Fibroblast of mammary gland (primary cell): ENCODE measurements around the gene SH3D19.
"Not testable (repeated sequence)": the region's sequence is repeated elsewhere in the genome, so short reads cannot be mapped to it uniquely, and the experiment has no call there.

ENCODE experiments used
- DNase-seq: peaks from one replicate; pipeline ENCODE4 v3.0.0-alpha.2; 2010; ENCODE audit warnings: low read depth
- H3K4me3 ChIP-seq: 2 replicates; pipeline ENCODE4 v1.5.1; 2011; ENCODE audit warnings: low read depth, mild to moderate bottlenecking, low read length, moderate library complexity; ENCODE audit not compliant: control insufficient read depth
- TF ChIP-seq, protein P1 (sequence below): conservative IDR thresholded peaks from 2 replicates; pipeline ENCODE4 v1.5.1; 2011; ENCODE audit warnings: low read depth, low read length, inconsistent platforms; ENCODE audit not compliant: control insufficient read depth, insufficient read depth

SH3D19 gene

DNA sequence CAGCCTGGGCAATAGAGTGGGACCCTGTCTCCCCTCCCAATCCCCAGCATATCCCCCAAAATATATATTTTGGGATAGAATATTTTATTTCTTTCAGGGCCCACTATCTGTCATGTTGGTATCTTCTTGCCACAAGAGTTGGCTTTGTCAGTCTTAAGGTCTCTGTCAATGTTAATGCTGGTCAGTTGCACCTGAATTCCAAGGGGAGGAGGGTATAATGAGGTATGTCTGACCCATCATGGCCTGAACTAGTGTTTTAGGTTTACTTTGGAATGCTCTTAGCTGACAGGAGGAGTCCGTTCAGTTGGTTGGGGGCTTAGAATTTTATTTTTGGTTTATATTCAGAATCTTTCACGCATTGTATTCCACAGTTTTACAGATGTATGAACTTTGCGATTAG is 232.2 kb downstream of the SH3D19 start:
- TF ChIP-seq, protein P1, sequence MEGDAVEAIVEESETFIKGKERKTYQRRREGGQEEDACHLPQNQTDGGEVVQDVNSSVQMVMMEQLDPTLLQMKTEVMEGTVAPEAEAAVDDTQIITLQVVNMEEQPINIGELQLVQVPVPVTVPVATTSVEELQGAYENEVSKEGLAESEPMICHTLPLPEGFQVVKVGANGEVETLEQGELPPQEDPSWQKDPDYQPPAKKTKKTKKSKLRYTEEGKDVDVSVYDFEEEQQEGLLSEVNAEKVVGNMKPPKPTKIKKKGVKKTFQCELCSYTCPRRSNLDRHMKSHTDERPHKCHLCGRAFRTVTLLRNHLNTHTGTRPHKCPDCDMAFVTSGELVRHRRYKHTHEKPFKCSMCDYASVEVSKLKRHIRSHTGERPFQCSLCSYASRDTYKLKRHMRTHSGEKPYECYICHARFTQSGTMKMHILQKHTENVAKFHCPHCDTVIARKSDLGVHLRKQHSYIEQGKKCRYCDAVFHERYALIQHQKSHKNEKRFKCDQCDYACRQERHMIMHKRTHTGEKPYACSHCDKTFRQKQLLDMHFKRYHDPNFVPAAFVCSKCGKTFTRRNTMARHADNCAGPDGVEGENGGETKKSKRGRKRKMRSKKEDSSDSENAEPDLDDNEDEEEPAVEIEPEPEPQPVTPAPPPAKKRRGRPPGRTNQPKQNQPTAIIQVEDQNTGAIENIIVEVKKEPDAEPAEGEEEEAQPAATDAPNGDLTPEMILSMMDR = no peak
- H3K4me3 ChIP-seq = no peak overlapping the region
- no peak for DNase-seq

DNA sequence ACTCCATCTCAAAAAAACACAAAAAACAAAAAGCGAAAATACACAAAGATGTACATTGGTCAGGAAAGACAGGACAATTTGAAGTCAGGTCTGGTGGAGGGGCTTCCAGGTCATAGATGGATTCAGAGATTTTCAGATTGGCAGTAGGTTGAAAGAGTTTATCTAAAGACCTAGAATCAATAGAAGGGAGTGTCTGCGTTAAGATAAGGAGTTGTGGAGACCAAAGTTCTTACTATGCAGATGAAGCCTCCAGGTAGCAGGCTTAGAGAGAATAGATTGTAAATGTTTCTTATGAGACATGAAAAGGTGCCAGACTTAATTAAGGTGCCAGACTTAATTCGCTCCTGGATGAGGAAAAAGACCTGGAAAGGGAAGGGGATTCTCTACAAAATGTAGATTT is 232.9 kb downstream of the SH3D19 start:
- no peak overlapping the region for H3K4me3 ChIP-seq
- DNase-seq = no peak
- TF ChIP-seq, protein P1 = no peak

DNA sequence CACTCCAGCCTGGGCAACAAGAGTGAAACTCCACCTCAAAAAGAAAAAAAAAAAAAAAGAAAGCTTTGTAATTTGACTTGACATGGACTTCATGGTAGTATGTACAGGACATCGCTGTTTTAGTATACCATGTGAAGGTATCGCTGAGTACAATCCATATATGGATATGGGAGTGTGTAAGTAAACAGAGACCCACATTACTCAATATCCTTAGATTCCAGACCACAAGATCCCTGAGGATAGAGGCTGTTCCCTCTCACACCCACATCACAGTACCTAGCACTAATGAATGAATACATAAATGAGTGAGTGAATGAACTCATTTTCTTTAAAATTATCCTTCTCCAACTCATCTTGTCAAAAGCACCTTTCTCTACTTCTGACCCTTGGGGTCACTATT is 234.4 kb downstream of the SH3D19 start:
- no peak for DNase-seq
- TF ChIP-seq, protein P1 = no peak
- H3K4me3 ChIP-seq = no peak overlapping the region

DNA sequence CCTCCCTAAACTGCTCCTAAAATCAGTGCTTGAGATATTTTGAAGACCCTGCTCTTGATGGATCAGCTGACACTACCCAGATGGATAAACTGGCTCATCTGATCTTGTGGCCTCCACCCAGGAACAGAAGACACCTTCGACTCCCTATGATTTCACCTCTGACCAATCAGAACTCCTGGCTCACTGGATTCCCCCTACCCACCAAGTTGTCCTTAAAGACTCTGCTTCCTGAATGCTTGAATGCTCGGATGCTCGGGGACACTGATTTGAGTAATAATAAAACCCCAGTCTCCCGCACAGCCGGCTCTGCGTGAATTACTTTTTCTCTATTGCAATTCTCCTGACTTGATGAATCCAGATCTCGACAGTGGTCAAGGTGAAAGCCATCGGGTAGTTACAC is 237.9 kb downstream of the SH3D19 start:
- TF ChIP-seq, protein P1 = no peak
- H3K4me3 ChIP-seq = no peak overlapping the region
- no peak for DNase-seq

DNA sequence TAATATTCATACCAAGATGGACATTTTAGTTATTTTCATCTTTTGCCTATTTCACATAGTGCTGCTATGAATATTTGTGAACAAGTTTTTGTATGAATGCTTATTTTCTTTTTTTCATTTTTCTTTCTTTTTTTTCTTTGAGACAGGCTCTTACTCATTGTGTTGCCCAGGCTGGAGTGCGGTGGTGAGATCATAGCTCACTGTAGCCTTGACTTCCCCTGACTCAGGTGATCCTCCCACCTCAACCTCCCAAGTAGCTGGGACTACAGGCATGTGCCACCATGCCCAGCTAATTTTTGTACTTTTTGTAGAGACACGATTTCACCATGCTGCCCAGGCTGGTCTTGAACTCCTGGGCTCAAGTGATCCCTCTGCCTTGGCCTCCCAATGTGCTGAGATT is 247.4 kb downstream of the SH3D19 start:
- not testable (repeated sequence) for H3K4me3 ChIP-seq, DNase-seq

DNA sequence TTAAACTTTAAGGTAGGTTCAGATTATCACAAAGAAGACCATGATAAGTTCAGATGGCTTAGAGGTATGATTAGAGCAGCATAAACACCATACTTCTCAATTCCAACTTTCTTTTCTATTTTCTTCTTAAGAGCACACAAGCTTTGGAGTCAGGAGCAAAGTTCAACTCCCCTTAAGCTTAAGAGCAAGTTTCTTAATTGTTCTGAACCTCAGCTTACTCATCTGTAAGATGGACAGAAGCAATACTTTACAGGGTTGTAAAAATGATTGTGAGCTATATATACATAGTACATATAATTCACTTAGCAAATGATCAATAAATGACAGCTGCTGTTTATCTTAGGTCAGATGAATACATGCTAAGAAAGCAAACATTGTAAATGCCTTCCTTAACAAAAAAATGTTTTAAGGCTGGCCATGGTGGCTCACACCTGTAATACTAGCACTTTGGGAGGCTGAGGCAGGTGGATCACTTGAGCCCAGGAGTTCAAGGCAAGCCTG is 250.9 kb downstream of the SH3D19 start:
- DNase-seq = no peak
- H3K4me3 ChIP-seq = no peak overlapping the region
- TF ChIP-seq, protein P1 = no peak
